GM12801 (cell line): ENCODE results near the gene RPL4.

Experiments used
- TF ChIP-seq, protein P1 (sequence below): IDR thresholded peaks from one replicate; pipeline ENCODE4 v1.5.1; 2011; ENCODE audit warnings: control low read depth; ENCODE audit not compliant: insufficient read length; ENCODE audit errors: extremely low read depth

The RPL4 gene

DNA sequence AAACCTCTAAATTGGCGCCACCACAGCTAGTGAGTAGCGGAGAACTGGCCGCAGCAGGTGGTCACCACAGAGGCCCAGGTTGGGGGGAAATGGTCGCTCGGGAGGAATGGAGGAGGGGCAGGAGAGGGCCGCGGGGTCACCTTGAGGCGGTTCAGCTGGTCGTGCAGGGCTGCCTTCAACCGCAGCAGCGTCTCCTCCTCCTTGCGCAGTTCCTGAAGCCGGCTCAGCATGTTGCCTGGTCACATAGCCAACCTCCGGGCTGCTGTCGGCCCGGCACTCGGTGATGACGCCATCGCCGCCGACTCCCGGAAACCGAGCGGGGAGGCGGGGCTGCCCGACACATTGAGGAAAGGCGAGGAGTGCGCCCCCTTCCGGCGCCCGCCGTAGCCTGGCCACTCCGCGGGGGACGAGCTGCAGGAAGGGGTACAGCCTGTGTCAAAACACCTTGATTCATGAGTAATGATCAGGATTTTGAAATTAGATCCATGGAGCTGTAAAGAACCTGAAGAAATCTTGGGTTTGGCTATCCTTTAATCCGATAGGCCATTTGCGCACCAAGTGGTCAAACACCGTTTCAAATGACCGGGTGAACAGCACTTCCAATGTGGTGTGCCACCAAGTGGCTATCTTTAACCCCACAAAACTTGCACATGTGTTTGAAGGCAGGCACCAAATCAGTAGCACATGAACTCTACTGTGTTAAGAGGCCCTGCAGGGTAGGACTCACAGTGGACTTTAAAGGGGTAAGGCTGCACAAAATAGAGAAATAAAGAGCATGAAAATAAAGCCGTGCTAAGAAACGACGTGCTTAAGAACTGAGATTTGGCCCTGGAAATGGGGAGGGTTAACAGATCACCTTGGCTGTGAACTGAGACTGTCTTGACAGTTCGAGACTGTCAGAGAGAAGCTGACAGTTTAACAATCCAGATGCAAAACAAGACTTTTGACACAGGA lies 6.9 kb downstream of the RPL4 start, which contains the start of gene SNAPC5:
Gene SNAPC5 (minus strand): TSS at position 261 of the 954 bp plus-strand sequence. CDS start 31 bp downstream, at position 230.
- TF ChIP-seq, protein P1, sequence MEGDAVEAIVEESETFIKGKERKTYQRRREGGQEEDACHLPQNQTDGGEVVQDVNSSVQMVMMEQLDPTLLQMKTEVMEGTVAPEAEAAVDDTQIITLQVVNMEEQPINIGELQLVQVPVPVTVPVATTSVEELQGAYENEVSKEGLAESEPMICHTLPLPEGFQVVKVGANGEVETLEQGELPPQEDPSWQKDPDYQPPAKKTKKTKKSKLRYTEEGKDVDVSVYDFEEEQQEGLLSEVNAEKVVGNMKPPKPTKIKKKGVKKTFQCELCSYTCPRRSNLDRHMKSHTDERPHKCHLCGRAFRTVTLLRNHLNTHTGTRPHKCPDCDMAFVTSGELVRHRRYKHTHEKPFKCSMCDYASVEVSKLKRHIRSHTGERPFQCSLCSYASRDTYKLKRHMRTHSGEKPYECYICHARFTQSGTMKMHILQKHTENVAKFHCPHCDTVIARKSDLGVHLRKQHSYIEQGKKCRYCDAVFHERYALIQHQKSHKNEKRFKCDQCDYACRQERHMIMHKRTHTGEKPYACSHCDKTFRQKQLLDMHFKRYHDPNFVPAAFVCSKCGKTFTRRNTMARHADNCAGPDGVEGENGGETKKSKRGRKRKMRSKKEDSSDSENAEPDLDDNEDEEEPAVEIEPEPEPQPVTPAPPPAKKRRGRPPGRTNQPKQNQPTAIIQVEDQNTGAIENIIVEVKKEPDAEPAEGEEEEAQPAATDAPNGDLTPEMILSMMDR, result no peak

DNA sequence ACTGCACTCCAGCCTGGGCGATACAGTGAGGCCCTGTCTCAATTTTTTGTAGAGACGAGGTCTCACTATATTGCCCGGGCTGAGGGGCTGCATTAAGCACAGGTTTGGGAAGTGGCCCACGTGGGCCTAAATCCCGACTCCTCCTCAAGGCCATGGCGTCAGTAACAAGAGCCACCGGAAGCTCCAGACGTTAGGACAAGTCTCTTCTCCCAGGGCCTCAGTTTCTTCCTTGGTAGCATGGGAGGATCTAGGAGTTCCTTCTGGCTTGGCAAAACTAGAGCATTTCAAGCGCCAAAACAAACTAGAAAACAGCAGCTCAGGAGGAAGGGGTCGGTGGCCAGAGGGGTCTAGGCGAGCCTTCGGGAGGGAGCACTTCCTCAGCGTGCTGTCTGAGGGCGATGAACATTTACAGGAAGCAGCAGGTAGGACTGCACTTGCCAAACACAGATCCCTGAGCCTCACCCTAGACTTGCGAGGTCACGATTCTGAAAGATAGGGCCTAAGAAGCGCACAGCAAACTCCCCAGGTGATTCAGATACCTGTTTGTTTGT lies 7.6 kb downstream of the RPL4 start:
- TF ChIP-seq, protein P1, result no peak

DNA sequence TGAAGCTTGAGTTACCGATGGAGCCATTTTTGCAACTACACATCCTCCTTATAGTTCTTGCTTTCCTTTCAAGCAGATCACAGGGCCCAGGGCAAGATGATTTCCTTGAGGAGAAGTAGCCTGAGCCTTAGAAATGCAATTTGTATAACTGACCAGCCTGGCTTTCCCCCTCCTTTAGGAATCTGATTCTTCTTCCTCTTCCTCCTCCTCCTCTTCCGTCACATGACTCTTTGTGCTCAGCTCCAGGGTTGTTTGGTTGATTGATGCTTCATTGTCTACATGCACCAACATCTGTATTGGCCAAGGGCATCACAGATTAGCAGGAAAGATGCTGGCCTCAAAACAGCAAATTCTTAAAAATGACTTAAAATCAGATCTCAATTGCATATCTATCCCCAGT lies 10.4 kb downstream of the RPL4 start:
- TF ChIP-seq, protein P1, result no peak

DNA sequence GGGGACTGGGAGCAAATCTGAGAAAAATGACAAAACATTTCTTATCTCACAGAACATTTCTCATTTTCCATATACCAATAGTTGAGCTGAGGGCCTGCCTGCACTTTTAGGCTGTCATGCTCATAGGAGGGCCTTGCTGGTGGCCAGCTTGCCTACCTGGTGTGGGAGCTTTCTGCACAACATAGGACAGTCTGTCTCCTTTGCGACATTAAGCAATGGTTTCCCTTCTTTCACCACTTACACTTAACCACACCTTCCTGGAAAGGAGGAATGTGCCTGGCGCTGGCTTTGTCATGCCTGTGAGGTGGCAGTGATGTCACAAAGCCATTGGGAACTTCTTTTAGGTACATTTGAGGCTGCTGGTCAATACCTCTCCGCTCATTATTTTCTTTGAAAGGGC lies 12.8 kb downstream of the RPL4 start:
- TF ChIP-seq, protein P1, result no peak

DNA sequence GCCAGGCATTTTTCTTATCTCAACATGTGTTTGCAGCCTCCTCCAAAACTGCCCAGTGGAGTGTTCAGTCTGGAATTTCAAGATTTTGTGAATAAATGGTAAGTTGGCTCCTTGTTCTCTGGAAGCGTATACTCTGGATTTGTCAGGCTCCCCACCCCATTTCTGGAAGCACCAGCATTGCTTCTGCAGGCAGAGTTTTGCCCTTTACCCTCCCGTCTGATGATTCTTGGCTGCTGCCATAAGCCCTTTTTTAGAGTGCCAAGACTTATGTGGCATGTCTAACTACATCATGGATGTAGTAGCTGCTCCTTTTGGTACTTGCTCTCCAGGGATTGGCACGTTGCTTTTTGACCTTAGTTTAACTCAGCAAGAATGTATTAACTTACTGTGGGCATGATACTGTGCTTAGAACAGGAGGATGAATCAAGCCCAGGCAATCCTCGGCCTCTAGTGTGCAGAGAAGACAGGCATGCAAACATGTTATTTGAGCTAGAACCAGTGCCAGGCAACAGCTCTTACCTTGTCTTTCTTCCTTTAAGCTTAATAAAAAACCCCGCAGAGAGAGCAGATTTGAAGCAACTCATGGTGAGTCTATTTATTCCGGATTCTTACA lies 15.4 kb downstream of the RPL4 start:
- TF ChIP-seq, protein P1, result no peak

DNA sequence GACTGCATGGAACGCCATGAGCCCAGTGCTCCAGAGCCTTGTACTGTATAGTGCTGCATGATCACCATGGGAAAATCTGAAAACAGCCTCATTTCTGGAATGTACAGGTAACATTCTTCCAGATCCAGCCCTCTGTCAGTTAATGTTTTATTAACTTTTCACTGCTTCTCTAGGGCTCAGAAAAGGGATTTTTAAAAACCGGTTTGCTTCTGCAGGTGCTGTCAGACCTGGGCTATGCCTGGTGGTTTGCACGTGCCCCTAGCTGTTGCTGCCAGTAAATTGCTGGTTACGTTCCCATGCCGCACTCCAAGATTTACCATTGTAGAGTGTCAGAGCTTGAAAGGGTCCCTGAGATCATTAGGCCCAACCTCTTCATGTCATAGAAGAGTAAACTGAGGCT lies 16.1 kb downstream of the RPL4 start:
- TF ChIP-seq, protein P1, result no peak

DNA sequence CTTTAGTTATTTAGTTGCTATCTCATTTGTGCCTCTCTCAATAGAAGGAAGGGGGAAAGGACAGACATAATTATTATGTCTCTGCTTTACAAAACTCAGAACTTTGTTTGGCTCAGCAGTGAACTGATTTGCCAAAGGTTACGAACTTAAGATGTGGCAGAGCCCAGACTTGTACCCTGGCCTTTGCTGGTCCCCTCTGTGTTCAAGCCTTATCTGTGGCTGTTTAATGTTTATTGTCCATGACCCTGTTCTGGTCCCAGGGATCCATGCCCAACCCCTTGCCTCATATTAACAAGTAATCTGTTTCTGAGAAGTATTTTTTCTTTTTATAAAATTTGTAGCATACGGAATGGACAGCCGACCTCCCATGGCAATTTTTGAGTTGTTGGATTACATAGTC lies 17.8 kb downstream of the RPL4 start:
- TF ChIP-seq, protein P1, result no peak
